HG02970 (cell line): ENCODE results near the gene FNDC10.
"Not testable (repeated sequence)": the region's sequence is repeated elsewhere in the genome, so short reads cannot be mapped to it uniquely, and the experiment has no call there.

ENCODE experiments used
- ATAC-seq: cut with Tn5 transposase; IDR thresholded peaks from one replicate; pipeline ENCODE4 v1.9.1; 2021; ENCODE audit warnings: mild to moderate bottlenecking, moderate library complexity, moderate number of reproducible peaks; ENCODE audit not compliant: unreplicated experiment, low FRiP score

FNDC10 gene

DNA sequence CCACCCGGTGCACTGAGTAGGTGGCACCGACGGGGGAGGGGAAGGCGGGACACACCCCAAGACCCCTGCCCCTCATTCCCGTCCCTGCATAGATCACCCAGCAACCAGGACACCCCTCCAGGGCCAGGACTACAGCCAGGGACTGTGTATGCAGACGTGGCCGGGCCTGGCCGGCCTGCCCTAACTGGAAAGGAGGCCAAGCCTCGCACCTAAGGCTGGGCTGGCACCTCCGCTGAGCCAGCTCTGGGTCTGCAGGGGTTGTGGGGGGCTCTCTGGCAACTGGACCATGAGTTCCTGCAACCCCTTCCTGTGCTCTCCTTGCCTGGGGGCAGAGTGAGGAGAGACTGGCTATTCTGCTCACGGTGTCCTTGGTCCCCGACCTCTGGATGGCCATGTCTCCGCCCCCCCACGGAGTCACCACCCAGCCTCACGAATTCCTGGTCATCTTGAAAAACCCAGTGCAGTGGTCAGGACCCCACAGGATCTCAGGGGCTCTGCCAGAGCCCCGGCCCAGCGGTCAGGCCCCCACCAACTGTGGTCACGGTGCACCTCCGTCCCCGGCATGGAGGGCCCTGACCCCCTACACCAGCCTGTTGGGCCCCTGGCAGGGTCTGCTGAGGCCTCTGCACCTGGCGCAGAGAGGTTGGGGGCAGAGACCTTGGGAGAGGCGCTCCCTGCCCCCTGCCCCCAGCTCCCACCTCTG is 1.1 kb upstream of the FNDC10 start:
- ATAC-seq: no peak

DNA sequence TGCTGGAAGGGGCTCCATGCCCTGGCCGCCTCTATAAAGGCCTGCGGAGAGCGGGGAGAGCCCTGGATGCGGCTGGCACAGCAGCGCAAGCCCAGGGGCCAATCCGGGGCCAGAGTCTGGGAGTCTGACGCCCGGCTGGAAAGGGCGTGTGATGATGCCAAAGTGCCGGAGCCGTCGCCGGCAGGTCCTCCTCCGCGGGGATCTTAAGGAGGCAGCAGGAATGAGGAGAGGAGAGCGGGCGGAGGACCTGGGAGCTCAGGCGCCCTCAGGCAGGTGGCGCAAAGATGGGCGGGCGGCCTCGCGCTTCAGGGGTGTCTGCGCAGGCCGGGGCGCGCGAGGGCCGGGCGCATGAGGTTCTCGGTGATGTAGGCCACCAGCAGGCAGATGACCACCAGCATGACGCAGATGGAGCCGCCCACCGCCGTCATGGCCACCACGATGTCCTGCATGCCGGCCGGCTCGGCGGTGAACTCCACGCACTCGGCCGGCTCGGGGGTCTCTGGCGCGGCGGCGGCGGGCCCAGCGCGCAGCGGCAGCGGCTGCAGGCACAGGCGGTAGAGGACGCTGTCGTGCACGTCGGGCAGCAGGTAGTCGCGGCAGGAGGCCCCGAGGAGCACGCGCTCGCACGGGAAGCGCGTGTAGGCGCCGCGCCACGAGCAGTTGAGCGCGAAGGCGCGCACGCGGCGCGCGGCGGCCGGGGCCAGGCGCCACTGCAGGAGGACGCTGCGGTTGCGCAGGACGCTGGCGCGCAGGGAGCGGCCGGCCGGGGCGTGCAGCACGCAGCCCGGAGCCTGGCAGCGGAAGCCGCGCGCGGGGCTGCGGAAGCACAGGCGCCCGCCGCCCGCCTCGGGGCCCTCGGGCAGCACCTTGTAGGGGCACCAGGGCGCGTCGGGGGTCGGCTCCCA is 653 bp downstream of the FNDC10 start:
- no peak for ATAC-seq

DNA sequence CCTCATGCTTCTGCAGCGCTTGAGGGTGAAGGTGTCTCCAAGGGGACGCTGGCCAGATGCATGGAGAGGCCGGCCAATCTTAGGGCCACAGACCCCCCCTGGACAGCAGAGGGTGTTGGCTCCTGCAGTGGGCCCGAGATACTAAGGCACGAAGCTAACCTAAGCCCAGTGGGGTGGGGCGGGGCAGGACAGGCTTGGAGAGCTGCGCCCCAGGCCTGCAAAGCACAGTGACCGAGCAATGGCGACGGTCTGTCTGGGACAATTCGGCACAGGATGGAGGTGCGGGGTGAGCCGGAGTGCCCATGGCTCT is 1.3 kb downstream of the FNDC10 start:
- no peak for ATAC-seq

DNA sequence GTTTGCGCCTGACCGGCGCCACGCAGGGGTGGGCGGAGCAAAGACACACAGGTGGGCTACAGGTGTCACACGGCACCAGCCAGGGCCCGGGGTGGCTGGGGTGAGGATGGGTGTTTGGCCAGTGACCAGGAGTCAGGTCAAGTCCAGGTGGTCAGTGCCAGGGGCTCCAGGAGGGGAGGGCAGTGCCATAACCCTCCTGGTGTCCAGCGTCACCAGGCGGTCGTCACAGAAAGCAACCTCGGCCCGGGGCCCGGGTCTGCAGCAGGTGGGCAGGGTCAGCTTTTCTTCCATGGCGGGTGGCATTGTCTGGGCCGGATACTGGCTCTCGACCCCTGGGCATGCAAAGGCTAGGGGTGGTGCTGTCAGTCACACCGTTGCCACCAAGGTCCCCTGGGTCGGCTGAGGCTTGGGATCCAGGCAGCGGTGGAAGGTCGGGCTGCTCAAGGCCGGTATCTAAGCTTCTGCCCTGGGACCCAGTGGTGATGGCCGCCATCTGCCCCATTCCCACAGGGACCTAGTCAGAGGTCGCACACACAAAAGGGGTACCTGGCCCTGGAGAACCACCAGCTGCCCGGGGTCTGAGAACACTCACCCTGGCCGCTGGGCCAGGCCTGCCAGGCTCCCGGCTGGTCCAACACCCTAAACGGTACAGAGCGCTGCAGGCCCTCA is 1.8 kb downstream of the FNDC10 start:
- no peak for ATAC-seq

DNA sequence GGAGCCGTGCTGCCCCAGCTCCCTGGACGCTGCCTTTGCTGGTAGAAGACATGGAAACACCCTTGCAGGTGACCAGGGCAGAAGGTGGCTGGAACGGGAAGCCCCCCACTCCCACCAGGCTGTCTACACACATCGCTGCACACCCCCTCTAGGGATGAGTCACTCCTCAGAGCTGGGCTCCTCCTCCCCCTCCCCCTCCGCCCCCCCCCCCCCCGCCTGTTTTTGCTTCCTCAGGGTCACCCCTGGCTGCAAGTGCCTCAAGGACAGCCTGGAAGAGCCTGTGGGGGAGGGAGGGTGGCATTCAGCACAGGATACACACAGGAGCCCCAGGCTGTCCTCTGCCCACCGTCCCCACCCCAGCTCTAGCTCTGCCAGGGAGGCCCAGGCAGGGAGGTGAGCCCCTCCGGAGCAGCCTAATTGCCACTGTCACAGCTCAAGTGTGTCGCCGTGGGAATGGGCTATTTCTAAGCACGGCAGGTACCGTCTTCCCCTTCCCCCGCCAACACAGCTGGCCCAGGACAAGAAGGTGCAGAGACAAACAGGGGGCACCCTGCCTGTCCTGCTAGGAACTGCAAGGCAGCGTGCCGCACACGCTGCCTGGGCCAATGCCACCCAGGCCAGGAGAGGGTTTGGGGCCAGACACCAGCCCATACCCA is 2.5 kb downstream of the FNDC10 start:
- ATAC-seq: no peak

DNA sequence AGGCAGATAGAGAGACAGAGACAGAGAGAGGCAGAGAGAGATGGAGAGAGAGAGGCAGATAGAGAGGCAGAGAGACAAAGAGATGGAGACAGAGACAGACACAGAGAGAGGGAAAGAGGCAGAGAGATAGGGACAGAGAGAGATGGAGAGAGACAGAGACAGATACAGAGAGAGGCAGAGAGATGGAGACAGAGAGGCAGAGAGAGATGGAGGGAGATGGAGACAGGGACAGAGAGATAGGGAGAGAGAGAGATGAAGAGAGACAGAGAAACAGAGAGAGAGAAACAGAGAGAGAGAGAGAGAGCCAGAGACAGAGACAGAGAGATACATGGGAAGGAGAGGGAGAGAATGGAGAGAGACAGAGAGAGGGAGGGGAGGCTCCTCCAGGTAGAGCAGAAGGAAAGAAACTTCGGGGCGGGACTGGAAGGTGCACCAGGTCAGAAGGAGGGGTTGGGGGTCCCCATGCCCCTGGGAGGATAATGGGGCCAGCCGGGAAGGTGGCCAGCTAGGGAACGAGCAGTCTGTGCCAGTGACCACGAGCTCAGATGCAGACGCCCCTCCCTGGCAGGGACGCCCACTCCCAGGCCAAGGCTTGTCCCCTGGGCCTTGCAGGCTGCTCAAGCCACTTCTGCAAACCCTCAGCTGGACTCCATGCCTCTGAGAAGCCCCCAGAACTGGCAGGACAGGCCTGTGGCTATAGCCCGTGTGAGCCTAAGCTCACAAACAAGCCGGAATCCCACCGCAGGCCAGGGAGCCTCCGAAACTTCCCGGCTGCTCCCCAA is 3.3 kb downstream of the FNDC10 start:
- ATAC-seq: no peak

DNA sequence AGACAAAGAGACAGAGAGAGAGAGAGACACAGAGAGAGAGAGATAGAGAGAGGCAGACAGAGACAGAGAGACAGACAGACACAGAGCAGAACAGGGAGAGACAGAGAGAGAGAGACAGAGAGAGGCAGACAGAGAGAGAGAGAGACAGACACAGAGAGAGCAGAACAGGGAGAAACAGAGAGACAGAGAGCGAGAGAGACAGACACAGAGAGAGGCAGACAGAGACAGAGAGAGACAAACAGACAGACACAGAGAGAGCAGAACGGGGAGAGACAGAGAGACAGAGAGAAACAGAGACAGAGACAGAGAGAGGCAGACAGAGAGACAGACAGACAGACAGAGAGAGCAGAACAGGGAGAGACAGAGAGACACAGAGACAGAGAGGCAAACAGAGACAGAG is 4.6 kb downstream of the FNDC10 start:
- not testable (repeated sequence) for ATAC-seq

DNA sequence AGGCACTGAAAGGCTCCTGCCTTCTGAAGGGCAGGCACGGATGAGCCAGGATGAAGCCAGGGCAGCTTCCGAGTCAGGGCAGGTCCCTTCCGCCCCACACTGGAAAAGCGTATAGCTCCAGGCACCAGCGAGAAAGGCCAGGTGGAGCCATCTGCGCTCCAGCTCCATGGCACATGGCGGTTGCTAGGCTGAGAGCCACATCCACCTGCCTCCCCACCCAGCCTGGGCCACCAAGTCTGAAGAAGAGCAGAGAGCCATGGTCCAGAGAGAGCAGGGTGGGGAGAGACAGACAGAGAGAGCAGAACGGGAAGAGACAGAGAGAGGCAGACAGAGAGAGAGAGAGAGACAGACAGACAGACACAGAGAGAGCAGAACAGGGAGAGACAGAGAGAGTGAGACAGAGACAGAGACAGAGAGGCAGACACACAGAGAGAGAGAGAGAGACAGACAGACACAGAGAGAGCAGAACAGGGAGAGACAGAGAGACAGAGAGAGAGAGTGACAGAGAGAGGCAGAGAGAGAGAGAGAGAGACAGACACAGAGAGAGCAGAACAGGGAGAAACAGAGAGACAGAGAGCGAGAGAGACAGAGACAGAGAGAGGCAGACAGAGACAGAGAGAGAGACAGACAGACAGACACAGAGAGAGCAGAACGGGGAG is 5.2 kb downstream of the FNDC10 start:
- no peak for ATAC-seq

DNA sequence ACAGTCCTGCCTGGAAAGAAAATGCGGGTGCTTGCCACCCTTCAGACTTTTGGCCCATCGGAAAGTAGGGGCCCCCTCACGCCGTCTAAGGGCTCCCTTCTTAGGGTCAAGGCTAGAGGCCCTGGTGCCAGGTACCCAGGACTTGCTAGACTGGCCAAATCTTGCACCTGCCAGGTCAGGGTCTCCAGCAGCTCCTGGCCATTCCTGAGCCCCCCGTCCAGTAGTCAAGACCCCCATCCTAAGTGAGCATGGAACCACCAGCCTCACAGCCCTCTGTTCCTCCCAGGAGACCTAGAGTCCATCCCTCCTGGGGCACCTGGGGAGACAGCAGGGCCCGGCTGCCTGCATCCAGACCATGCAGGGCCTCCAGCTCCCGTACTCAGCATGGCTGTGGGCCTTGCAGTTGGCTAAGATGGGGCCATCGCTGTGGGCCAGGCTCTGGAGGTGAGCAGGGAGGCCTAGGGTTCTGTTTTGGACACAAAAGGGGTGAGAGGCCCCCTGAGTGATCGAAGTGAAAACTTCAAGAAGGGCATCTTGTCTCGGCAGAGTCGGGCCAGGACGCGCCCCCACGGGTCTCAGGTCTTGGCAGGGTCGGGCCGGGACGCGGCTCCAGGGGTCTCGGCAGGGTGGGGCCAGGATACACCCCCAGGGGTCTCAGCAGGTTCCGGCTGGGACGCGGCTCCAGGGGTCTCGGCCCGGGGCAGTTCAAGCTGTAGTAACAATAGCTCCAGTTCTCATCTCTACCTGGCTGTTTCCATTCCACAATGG is 5.9 kb downstream of the FNDC10 start:
- ATAC-seq: no peak

DNA sequence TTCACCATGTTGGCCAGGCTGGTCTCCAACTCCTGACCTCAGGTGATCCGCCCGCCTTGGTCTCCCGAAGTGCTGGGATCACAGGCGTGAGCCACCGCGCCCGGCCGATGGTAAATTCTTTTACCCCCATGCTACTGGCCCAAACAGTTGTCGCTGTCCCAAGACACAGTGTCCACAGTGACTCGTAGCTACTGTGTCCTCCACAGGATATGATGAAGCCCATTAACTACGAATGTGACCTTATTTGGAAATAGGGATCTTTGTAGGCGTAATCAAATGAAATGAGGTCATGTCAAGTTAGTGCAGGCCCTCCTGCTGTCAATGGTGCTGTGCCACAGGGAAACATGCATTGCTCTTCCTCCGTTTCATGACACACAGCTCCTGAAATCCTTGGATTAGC is 8.5 kb downstream of the FNDC10 start:
- ATAC-seq: no peak

DNA sequence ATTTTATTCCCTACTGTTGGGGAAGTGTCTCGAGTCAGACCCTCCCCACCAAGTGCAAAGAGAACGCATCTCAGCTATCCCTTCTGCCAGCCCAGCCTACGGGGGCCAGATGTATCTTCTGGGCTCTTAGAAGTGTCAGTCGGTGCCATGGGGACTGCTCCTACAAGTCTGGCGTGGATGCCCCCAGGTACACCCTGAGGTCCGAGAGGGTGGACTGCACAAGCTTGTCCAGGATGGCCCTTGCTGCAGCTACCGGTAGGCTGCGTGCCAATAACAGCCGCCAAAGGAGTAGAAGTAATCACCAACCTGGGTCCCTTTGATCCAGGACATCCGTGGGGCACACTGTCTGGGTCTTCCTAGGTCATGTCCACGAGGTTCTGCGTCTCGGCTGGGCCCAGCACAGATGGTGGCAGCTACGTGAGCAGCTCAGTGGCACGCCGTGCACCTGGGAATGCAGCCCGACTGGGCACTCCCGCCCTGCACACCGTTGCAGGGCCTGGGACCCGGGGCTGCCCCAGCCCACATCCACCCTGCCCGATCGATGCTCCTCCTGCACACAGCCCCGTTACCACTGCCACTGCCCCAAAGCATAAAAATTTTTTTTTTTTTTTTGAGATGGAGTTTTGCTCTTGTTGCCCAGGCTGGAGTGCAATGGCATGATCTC is 16.5 kb downstream of the FNDC10 start:
- ATAC-seq: no peak

DNA sequence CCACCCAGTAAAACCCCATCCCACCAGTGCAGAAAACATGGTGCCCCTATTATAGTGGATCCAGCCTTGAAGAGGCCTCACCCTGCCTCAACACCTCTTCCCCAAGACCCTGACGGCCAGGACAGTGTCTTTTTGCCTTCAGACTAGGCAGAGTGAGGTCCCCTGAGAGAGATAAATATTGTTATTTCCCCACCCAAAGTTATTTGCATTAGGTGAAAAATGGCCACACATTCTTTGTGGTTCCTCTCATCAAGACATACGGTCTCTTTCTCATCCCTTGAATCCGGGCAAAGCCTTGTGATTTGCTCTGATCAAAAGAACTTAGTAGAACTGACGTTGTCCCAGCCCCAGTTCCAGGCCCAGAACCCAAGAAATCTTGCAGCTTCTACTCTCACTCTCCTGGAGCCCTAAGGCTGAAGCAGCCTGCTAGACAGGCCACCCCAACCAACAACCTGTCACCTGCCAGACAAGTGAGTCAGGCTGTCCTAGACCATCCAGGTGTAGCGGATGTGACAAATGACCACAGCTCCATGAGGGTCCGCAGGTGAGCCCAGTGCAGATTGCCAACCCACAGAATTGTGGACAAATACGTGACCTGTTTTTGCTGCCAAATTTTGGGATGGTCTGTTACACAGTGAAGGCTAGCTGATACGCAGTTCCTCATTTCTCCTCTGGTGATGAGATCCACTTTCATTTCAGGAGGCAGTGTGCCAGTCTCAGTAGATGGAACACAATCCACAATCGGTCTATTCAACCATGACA is 17.2 kb downstream of the FNDC10 start:
- no peak for ATAC-seq

DNA sequence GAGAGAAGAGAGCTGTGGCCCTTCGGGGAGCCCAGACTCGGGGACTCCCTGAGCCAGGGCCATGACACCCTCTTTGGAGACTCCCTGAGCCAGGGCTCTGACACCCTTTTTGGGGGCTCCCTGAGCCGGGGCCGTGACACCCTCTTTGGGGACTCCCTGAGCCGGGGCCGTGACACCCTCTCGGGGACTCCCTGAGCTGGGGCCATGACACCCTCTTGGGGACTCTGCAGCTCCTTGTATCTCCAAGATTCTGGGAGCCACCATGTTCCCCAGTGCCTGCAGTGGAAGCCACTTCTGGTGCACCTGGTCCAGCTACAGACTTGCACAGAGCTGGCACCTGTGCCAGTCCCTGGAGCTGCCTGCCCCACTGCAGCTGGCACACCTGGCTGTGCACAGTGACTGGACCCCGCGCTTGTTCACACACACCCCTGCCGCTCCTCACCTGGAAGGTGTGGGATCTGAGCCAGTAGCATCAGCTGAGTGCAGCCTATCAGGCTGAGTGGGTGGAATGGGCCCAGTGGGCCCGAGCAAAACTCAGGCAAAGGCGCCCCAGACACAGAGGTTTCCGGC is 21.5 kb downstream of the FNDC10 start:
- no peak for ATAC-seq

DNA sequence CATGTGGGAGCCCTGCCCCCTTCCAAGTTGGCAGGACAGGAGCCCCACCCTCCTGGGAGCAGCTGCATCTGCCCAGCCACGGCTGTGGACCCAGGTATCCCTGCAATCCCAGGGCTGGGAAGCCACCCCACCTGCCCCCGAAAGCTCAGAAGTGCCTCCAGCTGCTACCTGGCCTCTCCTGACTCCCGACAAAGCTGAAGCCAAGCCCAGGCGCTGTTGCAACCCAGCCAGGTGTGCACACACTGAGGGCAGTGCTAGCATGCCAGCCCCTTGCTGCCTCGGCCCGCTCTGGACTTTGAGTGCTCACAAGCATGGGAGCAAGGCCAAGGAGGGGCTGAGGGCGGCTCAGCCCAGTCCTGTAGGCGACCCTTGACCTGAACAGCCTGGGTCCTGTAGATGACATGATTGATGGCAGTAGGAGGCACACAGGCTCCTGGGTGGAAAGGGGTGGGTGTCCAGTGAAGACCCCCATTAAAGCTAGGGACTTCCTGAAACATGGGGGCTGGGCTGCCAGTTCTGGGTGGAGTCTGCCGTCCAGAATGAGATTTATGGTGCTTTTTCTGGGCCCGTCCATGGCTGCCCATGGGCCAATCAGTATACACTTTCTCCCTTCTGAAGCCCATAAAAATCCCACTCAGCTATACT is 22.4 kb downstream of the FNDC10 start:
- no peak for ATAC-seq

DNA sequence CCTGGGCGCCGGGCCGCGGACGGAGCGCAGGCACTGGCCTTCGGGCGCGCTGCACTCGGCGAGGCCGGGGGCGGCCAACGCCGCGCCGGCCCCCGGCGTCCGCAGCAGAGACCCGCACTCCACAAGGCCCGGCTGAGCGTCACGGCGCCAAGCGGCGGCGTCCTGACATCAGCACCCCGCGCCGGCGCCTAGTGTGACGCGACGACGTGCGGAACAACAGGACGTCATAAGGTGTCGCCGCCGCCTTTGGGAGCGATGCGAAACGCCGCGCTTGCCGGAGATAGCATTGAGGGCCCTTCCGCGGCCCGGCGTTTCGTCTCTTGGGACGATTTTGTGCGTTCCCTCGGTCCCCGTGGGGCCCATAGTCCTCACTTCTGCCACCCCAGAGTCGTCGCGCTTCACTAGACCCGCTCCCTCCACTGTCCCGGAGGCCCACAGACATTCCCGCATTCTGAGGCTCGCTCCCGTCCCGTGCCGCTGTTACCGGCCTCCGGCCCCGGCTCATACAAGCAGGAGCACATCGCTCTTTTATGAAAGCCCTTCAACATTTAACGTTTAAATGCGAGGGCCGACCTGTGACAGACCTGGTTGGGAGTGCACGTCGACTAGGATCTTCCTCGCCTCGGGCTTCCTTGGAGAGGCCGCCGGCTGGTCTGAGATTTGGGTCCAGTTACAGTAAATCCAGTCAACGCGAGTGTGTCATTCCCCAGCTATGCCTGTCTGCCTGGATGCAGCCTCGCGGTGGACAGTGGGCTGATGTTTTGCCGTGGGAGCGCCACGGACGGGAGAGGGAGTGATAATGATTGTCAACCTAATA is 25.0 kb downstream of the FNDC10 start, which contains the start of gene SSU72:
TSS of gene SSU72 (minus strand) at position 143 of the 817 bp plus-strand sequence. CDS start 306 bp downstream, outside the sequence.
- peak; percentile 82 for ATAC-seq
